Midbrain (tissue), 1 donor: Measurements from ENCODE around the gene RRAD.

Experiments
- DNase-seq: peaks from one replicate; lab custom pipeline; 2025; lab: John Stamatoyannopoulos, UW

The RRAD gene

DNA sequence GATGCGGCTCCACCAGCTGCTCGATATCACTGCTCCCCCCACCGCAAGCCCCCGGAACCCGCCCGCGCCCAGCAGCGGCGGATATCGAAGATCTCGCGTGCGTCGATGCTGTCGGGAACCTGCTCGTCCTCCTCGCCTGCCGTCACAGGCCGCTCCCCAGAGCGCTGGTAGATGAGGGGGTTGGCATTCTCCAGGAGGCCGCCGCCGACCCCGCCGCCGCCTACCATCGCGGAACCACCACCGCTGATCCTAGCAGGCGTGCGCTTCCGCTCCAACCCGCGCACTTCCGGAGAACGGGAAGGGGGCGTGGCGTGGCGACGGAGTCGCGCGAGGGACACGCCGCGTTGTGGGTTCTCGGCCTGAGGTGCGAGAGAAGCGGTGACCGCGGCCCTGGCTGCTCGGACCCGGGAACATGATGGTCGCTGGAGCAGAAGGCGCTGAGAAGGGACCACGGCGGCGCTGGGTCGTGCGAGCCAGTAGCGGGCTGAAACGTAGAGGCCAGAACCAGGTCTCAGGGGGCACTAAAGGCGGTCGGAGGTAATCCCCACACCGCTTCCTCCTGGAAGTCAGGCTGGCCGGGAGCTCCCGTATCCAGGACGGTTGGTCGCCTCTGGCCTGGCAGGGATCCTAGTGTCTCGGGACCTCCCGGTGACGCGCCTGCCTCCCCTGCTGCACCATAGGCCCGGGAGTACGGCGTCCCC is 9.0 kb upstream of the RRAD start, which contains the start of gene CIAO2B:
Gene CIAO2B, minus strand, starts transcription at position 265 of the 701 bp plus-strand sequence. Its CDS starts 38 bp downstream, at position 227.
- DNase-seq = peak; percentile 90

DNA sequence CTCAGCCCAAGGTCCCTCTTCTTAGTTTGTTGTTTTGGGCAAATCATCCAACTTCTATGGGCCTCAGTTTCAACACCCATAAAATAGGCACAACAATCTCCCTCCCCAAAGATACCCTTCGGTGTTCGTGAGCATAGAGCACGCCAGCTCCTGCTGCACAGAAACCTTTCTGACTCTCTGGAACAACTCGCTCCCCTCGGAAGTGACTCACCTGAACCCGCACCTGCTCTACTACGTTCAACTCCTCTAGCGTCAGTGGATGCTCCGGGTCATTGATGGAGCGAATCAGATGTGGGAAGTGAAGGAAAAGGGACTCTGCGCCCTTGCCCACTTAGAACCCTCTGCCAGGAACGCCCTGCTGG is 8.4 kb upstream of the RRAD start:
- no peak for DNase-seq

DNA sequence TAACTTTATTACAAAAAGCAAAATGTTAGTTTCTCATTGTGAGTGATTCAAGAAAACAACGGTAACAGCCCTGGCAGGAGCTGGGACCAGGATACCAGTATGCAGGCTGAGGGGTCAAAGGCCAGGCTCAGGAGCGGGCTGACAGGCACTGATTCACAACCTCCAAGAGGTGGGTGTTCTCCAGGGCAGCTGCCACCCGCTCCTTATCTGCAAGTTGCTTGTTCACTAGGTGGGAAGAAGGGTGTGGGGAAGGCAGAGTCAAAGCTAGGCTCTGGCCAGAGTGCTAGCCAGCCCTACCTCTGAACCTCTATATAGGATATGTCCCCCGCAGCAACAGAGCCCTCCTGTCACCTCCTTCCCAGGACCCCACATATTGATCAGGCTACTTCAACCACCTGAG is 6.7 kb upstream of the RRAD start:
- no peak for DNase-seq

DNA sequence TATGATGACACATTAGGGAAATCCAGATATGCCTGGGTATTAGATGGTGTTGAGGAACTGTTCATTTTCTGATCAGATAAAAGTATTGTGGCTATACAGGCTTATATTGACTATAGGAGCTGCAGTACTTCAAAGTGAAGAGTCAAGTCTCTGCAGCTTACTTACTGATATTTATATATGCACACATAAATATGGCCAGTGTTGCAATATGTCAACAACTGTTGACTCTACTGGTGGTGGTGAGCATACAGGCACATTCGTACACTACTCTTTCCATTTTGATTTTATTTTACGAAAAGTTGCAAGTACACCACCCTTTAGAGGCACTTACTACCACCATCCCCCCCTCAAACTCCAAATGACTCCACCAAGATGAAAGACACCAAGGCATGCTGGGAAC is 6.3 kb upstream of the RRAD start:
- DNase-seq = no peak

DNA sequence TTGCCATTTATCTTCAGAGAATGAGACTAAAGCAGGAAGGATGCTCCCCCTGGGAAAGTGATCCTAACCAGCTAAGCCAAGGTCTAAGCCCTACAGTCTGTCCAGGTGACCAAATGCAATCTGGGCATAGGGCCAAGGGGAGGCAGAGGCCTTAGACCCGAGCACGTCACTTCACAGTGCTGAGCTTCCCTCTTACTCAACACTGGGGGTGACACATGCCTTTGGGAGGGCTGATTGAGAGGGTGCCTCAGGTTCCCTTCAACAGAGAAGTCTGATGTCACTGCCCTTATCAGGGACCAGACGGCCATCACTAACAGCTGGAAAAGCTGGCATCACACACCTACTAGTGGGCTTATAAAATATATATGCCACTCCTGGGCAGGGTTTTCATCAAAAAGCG is 4.9 kb upstream of the RRAD start:
- DNase-seq = no peak

DNA sequence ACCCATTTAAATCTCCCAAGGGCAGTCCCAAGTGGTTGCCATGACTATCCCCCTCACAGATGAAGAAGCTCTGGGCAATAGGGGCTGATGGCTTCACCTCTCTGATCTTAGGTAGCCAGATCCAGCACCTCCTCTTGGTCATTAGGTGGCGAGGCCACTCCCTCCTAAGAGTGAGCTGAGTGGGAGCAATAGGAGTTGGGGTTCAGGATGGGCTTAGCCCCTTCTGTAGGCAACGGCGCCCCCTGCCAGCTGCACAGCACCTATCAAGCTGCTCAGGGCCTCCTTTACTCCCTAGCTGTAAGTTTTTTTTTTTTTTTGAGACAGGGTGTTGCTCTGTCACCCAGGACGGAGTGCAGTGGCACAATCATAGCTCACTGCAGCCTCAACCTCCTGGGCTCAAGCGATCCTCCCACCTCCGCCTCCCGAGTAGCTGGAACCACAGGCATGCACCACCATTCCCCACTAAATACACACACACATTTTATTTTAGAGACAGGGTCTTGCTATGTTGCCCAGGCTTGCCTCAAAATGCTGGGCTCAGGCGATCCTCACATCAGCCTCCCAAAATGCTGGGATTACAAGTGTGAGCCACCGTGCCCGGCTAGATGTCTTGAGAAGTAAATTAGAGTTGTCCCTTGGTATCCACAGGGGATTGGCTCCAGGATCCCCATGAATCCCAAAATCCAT is 3.5 kb upstream of the RRAD start:
- DNase-seq = no peak

DNA sequence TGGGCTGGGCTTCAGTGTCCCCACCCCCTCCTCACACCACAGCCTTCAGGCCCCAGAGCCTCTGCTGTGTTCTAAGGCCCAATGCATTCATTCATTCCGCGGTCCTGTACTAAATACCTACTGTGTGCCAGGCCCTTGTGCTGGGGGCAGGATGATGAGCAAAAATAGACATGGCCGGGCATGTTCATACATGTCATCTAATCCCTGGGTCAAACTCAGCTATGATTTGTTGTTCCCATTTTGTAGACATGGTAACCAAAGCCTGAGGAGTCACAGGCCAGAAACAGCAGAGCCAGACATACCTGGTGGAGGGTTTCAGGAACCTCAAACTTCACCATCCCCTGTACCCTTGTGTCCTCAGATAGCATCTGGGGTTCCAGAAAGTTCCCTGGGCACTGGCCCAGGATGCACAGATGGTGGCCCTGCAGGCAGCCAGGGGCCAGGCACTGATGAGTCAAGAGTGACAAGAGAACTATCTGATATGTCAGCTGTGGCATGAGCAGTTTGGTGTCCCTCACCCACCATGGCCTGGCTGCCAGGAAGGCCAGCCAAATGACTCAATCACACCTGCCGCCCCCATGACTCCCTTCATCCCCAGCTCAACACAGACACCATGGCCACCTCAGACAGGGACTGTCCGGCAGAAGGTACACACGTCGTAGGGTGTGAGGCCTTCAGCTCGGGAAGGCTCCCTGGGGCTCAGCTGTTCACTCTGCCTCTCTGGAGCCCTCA is 2.7 kb upstream of the RRAD start:
- DNase-seq = no peak

DNA sequence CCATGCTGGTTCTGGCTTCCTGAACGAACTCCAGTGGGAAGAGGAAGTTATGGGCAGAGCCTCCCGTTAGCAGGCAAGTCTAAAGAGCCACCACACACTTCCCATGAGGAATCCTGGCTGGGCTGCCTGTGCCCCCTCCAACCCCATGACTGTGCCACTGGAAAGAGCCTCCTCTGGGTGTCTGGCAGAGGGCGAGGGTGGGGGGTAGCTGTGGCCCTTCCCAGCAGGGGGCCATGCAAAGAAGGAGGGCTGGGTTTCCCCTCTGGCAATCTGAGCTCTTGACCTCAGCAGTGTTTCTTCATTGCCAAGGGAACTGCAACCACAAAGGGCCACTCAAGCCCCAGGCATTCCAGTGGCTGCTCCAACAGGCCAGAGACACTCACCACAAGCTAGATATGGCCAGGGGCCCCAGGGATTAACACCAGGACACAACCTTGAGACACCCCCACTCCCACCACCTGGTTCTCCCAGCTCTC is 1.7 kb upstream of the RRAD start:
- DNase-seq = no peak

DNA sequence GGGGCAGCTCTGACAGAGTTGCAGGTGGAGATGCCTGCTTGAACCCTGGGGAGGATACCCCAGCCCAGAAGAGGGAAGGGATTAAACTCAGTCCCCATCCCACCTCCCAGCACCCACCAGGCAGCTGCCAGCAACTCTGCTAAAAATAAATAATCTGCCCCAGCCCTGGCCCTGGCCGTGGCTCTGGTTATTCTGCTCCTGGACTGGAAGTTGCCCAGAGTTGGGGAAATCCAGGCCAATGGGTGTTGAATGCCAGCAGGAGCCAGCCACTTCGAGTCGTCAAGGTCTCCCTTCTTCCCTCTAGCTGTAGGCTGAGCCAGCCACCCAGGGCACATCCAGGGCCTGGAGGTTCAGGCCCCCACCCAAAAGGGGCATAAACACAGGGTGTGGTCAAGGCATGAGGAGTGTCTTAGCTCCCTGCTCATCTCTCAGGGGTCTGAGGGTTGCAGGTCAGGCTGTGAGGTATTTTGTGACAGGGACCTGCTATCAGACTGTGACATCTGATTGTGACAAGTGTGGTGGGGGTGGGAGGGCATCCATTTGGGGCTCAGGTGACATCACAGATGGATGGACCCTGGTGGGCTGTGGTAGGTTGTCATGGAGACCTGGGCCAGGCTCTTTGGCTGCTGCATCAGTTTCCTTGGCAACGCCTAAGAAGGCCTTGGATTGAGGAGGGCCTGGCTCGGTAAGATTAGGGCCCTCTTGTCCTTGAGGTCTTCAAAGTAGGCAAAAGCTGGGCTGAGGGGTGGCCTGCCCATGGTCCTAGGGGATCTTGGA is 1.0 kb upstream of the RRAD start:
- peak; percentile 45 for DNase-seq

DNA sequence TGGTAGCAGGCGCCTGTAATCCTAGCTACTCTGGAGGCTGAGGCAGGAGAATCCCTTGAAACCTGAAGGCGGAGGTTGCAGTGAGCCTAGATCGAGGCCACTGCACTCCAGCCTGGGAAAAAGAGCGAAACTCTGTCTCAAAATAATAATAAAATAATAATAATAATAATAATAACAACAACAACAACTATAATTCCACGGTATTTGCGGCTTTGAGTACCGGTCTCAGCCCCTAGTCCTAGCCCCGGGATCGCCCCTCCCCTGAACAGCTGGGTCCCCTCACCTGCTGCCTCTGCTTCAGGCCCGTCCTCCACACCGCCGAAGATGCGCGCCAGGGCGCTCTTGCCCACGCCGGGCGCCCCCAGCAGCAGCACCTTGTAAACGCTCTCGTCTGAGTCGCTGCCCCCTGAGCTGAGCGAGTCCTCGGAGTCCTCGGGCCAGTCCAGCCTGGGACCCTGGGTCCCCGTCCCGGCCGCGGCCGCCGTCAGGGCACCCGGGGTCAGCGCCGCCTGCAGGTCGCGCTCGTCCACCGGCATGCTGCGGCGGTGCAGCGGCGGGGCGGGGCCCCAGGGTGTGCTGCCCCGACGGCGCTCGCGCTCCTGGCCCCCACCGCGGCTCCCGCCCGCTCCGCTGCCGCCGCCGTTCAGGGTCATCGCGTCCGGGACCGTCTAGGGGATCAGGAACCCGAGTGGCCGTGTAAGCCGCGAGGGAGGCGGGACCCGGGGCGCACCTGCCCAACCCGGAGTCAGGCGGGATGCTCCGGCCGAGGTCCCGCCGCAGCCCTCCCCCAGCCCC is 611 bp downstream of the RRAD start:
- no peak for DNase-seq

DNA sequence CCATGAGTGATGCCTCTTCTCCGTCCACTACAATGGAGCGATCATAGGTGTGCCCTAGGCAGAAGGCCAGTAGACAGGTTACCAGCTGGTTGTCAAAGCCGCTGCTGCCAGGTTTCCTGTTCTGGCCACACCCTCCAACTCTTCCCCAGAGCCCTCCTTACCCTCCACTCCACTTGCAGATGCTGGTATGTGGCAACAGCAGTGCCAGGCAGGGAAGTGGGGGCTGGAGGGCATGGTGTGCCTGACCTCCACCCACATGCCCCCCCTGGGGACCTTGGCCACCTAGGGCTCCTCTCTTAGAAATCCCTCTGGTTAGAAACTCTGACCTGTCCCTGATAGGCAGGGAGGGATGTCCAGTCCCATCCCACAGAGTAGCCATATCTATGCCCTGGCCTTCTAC is 1.5 kb downstream of the RRAD start:
- DNase-seq = no peak

DNA sequence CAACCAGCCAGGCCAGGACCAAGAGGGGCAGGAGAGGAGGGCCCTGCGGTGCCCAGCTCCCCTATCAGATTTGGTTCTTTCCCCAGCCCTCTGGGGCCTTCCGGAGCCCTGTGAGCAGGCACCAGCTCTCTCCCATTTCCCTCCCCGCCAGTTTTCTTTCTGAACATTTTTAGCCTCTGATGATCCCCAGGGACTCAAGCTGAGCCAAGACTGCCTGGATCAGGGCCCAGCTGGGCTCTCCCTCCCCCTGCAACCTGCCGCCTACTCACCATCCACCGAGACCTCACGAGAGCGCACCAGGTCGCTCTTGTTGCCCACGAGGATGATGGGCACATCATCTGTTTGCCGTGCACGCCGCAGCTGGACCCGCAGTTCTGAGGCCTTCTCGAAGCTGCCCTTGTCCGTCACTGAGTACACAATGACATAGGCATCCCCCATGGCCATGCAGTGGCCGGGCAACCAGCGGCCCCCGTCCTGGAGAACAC is 2.0 kb downstream of the RRAD start:
- DNase-seq = peak; percentile 22

DNA sequence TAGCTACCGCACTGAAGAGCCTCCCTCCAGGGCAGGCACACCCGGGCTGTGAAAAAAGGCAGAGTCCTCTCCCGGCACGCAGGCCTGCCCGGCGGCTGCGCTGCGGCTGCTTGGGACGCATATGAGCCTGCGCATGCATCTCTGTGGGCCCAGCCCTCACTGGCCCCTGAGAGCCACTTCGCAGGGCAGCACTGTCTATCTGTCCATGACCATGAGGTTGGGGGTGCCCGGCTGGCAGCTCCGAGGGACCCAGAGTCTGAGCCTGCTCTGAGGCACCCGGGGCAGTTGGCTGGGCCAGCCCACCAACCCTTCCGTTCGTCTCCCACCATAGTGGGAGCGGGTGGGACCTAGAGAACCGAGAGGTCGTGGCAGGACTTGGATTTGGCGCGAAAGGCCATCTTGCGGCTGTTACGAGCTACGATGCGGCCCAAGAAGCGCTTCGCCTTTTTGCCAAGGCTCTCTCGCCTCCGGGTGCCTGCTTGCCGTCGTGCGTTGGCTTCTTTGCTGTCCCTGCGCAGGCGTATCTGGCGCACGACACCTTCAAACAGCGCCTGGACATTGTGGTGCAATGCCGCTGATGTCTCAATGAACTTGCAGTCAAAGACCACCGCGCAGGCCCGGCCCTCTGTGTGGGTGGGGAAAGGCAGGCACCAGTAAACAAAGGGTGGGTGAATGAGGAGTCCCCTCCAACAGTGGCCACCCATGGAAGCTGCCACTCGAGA is 3.4 kb downstream of the RRAD start:
- DNase-seq = no peak

DNA sequence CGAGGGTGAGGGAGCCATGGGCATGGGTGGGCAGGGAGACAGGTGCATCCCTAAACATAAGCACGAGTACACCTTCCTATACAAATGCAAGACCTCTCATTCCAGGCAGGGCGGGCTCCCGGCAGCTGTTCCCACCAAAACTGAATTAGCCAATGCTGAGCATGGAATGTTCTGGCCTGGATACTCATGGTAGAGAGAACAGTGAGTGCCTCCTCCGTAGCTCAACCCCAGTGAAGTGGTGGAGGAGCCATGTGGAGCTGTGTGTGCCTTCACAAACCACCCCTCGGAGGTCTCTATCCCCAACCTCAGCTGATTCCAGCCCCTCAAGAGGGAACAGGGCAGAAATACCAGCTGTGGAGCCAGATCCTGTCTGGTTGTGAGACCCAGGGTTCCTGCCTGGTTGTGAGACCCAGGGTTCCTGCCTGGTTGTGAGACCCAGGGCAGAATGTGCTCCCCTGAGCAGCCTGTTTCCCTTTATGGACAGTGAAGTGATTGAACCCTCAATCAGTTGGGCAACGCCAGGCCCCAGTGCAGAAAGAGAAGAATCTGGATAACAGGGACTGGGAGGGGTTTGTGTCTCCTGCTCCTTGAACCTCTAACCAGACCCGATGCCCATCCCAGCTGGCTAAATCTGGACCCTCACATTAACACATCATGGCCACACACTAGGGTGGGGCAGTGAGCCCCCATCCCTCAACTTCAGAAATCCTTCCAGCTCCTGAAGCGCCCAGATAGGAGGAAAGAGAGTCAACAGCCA is 4.2 kb downstream of the RRAD start:
- DNase-seq = no peak

DNA sequence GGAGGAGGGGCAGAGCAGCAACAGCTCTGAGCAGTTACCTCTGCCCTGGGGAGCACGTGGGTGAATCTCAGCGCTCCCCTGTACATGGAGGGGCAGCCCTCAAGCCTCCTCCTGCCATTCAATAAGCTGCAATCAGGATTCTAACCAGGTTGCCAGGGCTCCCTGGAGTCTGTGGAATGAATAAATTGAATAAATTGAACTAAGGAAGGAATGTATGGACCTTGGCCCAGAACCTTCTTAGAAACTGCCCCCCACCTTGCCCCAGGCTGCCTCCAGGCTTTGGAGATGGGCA is 5.1 kb downstream of the RRAD start:
- DNase-seq = no peak

DNA sequence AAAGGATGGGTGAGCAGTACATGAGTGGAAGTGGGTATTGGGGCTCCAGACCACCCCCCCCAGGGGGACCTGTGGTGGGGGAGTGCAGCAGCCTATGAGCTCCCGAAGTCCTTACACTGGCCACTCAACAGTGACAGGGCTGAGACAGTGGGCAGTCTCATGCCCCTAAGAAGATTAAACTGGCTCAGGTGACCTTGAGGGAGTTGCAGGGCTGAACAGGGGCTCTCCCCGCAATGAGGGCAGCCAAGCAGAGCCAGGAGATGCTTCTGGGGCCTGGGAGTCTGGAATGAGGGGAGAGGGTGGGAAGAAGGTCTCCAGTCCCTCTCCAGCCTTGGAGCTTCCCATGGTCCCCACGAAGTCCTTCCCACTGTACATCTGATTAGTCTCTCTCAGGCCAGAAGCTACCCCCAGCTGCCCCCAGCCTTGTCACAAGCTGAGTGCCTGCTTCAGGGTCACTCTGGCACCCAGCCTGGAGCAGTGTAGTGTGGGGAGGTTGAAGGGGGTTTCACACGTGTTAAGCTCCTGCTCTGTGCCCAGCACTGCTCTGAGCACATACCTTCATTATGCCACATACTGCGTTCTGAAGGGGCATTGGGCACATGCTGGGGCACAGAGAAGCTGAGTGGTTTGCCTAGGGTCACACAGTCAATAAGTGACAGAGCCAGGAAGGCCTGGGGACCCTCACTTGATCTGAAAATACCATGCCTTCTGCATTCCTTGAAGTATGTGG is 5.6 kb downstream of the RRAD start:
- no peak for DNase-seq

DNA sequence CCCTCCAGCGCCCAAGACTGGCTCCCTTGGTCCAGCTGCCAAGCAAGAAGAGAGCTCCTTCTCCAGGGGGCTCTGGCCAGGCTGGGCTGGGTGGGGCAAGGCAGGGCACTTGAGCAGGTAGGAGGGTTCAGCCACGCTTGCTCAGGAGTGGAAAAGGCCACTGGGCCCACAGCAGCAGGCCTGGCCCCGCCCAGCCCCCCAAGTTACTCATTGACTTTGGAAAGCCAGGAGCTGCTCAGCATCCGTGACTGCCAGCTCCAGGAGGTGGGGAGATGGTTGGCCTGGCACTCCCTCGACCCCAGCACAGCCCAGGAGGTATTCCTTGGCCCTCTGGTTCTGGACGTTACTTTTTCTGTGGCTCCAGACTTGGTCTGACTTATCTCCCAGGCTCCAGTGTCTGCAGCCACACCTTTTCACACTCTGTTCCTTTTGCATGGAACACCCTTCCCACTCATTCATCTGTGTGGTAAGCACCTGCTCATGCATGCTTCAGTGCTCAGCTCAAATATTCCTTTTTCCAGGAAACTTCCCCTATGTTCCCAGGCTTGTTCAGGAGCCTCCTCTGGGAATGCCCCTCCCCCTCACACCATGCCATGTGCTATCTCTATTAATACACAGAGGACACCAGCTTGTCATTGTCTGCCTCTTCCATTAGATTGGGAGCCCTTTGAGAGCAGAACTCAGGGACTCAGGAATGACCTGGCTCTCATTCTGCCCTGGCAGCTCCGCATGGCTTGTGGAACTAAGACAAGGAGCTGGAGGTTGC is 6.3 kb downstream of the RRAD start, which contains the start of gene CDH16:
Gene CDH16, minus strand, starts transcription at position 83 of the 766 bp plus-strand sequence. CDS start 820 bp downstream, outside the sequence.
- DNase-seq = no peak

DNA sequence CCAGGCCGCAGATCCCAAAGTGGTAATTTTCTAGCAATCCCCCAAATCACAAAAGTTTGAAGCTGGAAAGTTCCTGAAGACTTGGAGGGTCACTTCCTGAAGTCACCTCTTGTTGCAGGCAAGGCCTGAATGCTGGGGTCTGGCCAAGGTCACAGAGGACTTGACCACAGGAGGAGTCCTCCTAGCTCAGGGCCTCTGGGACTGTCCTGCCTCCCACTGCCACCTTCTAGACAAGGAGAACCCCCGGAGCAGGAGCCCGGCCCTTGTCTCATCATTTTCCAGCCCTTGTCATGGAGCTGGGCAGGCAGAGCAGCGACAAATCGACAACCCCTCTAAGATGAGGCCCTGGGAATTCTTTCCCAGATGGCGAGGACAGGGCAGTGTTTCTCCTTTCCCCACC is 7.0 kb downstream of the RRAD start:
- no peak for DNase-seq
